GM18505 (cell line): ENCODE results near the gene PGBD5.

Experiments
- ATAC-seq: cut with Tn5 transposase; IDR thresholded peaks from one replicate; pipeline ENCODE4 v1.9.1; 2021; ENCODE audit not compliant: unreplicated experiment
- POLR2A ChIP-seq: IDR thresholded peaks from 4 replicates; pipeline ENCODE4 v1.6.1; 2011; ENCODE audit warnings: borderline replicate concordance; ENCODE audit not compliant: insufficient read depth, insufficient read length; ENCODE audit errors: extremely low read depth

PGBD5 gene

DNA sequence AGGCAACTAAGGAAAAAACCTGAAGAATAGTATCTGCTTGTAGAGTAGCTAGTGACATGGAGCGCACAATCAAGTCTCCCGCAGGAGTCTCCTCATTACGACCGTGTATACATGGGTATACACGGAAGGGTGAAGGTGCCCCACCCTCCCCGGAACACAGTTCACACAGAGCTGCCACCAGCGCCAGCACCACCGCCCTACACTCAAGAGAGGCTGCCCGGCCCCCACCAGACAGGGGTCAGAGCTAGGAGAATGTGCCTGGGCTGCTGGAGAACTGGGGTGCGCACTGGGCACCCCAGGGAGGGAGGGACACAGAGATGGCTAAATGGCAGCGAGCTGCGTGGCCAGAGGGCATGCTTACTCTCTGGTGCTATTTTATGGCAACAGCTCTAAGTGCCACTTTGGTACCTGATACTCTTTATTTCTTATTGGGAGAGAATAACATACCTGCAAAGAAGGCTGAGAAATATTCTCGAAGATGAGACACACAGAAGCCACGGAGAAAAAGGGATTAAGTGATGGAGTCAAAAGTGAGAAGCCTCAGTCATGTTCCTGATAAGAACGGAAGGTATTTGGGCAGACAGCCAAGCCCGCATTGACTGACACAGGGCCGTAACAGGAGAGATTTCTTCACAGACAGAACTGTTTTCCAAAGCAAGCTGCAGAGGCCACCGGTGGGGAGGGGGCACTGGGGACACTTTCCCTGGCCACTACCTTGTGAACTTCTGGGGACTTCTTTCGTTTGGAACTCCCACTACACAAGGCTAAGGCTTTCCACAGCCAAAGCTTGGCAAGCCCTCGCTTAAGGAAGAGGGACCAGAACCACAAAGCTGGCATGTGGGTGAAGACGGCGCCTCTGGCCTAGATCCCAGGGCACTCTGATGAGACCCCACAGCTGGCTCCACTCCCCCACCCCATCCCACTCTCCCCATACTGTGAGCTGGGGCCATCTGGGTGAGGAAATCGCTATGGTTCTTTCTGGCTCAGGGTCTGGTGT, 108.0 kb downstream of the PGBD5 start:
- no peak for ATAC-seq
- TF ChIP-seq POLR2A = no peak

DNA sequence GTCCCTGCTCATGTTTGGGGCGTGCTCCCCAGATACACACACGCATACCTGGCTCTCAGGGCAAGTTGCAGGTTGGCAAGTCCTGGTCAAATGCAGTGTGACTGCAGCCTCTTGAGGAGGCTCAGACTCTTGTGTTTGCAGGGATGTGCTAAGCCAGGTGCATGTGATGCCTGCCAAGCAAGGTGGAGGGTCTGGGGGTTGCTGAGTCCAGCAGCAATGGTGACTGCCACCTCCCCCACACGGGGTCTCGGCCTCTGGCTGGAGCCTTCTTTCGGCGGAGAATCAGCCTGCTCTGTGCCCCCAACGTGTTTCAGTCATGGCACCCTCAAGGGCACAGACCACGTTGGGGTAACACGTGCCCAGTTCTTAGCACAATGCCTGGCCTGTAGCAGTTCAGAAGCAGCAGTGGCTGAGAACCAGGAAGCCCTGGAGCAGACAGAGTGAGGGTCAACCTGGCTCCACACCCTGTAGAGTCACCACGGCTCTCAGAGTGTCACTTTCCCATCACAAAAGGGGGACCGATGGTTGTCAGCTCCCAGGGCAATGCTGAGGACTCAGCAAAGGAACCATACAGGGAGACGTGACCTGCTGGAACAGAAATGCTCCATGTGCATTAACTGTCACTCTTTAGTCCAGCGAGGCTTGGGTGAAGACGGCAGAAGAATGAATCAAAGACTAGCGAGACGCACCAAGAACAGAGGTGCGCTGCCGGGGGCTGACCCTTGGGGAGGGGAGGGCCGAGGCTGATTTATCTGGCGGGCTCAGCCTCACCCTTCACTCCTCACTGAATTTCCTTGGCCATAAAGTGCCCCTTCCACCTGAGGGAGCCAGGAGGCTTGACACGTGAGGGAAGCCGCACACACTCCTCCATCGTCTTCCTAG, 109.0 kb downstream of the PGBD5 start:
- no peak for TF ChIP-seq POLR2A
- no peak for ATAC-seq

DNA sequence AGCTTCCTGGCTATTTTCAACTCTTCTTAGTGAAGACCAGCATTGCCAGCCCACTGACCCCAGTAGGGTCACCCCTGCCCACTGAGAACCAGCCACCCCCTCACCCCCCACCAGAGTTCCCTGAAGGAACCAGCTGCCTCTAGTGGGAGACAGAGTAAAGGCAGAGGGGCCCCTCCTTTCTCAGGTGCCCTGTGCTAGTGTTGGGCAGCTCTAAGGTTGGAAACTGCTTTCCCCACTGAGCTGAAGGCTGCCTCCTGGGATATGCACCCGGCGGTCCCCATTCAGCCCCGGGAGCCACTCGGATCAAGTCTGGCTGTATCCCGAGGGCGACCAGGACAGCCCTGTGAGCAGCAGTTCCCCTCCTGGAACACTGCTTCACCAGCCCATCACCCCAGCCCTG, 111.0 kb downstream of the PGBD5 start:
- ATAC-seq = no peak
- TF ChIP-seq POLR2A = no peak

GRCh38 chr1:230314142-230314470, 112.0 kb downstream of the PGBD5 start:
- ATAC-seq = no peak

DNA sequence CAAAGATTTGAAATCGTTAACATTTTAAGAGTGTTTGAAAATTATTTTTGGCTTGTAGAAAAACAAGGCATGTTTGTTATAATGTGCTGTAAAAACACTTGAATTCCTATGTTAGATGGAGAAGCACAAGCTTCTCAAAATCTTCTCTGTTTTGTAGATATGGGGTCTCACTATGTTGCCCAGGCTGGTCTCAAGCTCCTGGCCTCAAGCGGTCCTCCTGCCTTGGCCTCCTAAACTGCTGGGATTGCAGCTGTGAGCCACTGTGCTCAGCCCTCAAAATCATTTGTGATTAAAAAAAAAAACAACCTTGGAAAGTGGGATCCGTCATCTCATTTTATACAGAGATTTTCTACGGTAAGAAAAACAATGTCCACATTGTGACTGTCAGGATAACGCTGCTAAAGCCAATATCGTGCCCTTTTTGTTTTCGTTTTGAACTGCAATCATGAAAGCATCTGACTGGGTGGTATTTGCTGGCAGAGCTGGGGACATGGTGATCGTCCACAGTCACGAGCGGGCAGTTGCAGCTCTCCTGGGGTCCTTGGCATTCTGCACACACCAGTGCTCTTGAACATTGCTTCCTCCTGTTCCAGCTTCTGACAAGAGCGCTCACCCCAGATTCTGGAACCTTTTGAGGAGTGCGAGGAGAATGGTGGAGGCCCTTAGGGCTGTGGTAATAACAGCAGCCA, 112.5 kb downstream of the PGBD5 start:
- no peak for TF ChIP-seq POLR2A
- no peak for ATAC-seq

More at GRCh38 chr1:230314142-230314470, 112.0 kb downstream of the PGBD5 start:
- no peak for TF ChIP-seq POLR2A

GRCh38 chr1:230312676-230313075, 113.5 kb downstream of the PGBD5 start:
- TF ChIP-seq POLR2A = no peak
- no peak for ATAC-seq

DNA sequence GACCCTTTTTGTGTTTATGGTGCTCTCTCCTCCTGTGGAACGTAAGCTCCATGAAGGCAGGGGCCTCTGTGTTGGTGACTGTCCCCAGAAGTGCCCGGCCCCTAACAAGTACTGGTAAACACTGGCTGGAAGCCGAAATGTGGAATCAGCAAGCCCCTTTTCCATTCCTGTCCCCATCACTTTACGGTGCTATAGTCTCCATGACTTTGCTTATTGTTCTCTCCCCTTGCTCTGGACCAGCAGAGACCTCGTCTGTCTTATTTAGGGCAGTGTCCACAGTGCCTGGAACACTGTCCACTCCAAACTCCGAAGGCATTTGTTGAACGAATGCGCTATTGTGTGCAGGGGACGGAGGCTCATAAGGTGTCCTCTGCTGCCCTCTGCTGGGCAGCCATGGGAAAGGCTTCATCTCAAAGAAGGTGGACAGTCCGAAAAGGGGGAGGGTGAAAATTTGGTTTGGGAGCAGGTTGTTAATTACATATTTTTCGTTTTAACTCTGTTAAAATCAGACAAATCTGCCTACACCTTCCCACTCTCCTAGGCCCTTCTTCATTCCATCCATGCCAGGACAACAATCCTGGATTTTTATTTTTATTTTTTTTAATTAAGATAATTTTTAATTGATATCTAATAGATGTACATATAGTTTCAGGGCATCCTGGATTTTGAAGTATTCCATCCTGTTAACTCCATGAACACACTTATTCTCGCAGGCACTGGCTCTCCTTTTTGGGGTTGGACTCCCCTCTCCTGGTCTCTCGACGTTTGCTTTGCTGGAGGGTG, 115.6 kb downstream of the PGBD5 start:
- ATAC-seq = no peak

DNA sequence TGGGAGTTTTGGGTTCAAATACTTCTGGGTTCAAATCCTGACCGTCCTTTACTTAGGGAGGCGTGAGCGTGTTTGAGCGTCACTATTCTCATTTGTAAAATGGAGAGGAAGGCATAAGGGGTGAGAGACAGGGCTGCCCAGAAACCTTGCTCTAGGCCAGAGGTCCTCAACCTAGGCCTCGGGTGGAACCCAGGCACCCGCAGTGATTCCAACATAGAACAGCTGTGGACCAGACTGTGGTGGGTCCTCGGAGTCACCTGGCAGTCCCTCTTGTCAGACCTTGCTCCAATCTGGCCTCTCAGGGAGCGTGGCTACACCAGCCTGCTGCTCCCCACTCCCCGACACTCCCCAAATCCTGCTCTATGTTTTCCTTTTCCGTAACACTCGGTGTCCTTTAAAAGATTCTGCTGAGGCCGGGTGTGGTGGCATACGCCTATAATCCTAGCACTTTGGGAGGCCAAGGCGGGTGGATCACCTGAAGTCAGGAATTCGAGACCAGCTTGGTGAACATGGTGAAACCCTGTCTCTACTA, 116.4 kb downstream of the PGBD5 start:
- no peak for TF ChIP-seq POLR2A
- no peak for ATAC-seq

More for the DNA sequence above, 115.6 kb downstream of the PGBD5 start:
- TF ChIP-seq POLR2A = no peak

GRCh38 chr1:230308821-230309220, 117.3 kb downstream of the PGBD5 start:
- no peak for TF ChIP-seq POLR2A
- no peak for ATAC-seq

- no peak for TF ChIP-seq POLR2A
- no peak for ATAC-seq
Observed at GRCh38 chr1:230308039-230308438, 118.1 kb downstream of the PGBD5 start.

DNA sequence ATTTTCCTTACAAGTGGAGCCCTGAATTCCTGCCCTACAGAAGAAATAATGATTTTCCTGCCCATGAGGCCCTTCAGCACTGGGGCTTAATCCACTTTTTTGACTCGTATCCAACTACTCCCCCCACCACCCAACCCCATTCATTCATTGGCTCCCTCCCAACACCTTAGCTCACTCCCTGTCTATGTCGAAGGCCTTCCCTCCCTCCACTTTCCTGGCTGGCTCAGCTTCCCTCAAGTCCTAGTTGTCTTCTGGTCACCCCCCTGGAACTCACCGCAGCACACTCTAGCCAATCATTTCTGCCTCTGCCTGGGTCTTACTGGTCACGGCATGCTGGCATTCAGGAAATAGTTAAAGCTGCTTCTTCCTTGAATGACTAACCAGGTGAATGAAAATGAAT, 118.9 kb downstream of the PGBD5 start:
- no peak for ATAC-seq
- no peak for TF ChIP-seq POLR2A

GRCh38 chr1:230306169-230306568, 120.0 kb downstream of the PGBD5 start:
- ATAC-seq = no peak
- TF ChIP-seq POLR2A = no peak
